Measurements from ENCODE around the gene PRSS56.
A peak's percentile ranks its signal among the peaks of the same experiment; 100 is the strongest.
"Not testable (repeated sequence)": the region's sequence is repeated elsewhere in the genome, so short reads cannot be mapped to it uniquely, and the experiment has no call there.

The PRSS56 gene

DNA sequence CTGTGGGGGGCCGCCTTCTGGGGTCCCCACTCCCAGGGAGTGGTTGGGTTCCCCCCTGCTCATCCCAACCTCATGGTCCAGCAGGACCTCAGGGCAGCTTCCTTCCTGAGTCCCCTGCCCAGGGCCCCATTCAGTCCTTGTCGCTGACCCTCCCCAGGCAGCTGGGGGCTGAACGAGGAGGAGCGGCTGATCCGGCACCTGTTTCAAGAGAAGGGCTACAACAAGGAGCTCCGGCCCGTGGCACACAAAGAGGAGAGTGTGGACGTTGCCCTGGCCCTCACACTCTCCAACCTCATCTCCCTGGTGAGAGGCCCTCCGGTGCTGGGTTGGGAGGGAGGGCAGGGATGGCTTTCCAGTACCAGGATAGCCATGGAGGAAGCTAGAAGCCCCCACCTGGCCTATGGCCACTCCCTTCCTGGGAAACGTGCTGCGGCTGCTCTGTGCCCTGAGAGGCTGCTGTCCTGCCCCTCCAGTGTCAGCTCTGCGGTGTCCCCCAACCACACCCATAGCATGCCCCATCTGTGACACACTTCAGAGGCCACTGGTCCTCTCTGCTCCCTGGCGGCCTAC lies 6.3 kb downstream of the PRSS56 start:
- no peak for DNase-seq

DNA sequence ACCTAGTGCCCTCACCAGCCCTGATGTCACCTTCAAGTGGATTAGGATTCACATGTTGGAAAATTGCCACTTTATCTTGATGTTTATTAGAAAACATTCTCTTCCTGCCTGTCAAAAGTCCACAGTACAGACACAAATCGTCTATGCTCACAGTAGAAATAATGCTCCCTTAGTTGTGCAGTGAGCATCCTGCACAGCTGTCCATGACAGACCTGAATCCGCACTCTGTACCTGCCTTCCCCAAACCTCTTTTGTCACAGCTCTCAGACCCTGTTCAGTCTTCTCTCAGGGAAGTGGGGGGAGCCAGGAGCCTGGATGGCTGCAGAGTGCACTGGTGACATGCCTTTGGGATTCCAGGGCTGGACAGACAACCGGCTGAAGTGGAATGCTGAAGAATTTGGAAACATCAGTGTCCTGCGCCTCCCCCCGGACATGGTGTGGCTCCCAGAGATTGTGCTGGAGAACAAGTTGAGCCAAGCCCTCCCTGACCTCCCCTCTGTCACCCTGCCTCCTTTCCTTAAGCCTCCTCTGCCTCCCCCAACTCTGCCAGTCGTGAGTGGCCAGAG lies 7.8 kb downstream of the PRSS56 start:
- DNase-seq = no peak

DNA sequence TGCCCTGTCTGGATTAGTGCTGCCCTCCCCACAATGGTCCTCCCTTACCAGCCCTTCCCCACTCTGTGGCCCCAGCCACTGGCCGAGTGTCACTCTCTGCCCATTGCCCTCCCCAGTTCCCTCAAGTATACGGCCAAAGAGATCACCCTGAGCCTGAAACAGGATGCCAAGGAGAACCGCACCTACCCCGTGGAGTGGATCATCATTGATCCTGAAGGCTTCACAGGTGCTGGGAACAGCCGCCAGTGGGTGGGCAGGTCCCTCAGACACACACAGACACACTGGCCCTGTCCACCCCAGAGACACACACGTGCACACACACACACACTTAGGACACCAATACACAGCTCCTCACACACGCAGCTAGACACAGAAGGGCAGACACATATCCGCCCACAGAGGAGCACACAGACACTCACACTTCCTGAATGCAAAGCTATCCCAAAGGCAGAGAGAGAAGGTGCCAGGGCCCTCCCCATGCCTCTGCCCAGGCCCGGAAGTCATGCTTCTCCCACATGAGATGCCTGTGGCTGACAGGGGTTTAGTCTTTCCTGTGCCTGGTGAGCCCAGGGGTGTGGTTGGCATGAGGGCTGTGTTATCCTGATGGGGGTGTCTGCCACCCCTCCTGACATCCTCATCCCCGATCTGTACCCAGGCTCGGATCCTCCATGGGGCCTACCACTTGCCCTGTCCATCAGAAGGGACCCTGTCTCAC lies 8.7 kb downstream of the PRSS56 start:
- DNase-seq = no peak

- no peak for DNase-seq
Observed at GRCh38 chr2:232529806-232530547, 9.8 kb downstream of the PRSS56 start.

- DNase-seq = no peak
Observed at GRCh38 chr2:232530626-232531260, 10.6 kb downstream of the PRSS56 start.

- DNase-seq = peak; percentile 52
Observed at GRCh38 chr2:232532419-232532818, 12.2 kb downstream of the PRSS56 start.

DNA sequence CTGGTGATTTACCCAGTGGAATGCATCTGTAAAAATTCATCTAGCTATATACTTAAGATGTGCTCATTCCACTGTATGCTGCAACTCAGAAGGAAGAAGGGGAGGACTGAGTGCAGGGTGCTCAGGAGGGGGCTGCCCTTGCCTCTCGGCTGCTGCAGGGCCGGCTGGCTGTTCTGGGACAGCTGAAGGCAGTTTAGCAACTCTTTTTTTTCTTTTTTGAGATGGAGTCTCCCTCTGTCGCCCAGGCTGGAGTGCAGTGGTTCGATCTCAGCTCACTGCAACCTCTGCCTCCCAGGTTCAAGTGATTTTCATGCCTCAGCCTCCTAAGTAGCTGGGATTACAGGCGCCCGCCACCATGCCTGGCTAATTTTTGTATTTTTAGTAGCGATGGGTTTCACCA lies 12.6 kb downstream of the PRSS56 start:
- DNase-seq = not testable (repeated sequence)

- no peak for DNase-seq
Observed at GRCh38 chr2:232533944-232534710, 13.9 kb downstream of the PRSS56 start.

- DNase-seq = no peak
Observed at GRCh38 chr2:232534940-232535651, 14.9 kb downstream of the PRSS56 start.

DNA sequence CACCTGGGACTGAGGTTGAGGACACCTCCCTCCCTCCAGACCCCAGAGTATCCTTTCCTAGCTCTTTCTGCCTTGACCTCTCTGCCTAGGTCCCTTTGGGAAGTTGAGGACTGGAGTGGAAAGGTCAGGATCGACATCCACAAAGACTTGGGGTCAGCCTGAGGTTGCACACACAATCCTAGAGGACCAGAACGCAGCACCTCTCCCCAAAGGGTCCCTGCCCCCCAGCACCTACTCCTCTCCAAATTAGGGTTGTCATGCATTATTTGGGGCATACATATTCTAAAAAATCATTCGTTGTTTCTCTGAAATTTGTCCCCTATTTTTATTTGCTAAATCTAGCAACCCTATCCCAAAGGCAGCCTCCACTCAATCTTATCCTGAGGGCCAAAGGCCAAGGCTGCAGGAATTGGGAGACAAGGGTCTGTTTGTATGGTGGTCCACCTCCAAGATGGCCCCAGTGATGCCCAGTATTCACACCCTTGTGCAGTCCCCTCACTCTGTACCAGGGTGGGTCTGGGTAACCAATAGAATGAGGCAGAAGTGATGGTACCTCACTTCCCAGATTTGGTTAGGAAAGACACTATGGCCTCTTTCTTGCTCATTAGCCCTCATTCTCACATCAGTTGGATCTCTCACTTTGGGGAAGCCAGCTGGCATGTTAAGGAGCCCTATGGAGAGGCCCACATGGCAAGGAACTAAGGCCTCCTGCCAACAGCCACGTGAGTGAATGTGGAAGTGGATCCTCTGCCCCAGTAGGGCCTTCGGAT lies 15.8 kb downstream of the PRSS56 start:
- no peak for DNase-seq

GRCh38 chr2:232537079-232537478 lies 16.9 kb downstream of the PRSS56 start:
- DNase-seq = no peak

DNA sequence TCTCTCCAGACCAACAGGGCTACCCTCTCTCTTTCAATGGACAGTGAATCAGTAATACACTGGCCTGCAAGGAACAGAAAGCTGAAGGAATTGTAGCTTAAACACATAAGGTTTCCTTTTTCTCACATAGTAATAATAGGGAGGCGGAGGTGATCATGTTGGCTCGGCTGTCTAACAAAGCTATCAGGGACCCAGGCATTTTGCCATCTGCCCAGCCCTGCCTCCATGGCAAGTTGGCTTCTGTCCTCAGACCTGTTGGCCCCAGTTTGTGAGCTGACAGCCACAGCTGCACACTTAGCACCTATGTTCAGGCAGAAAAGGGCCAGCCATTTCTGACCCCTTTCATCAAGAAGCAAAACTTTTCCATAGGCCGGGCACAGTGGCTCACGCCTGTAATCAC lies 17.3 kb downstream of the PRSS56 start:
- no peak for DNase-seq

DNA sequence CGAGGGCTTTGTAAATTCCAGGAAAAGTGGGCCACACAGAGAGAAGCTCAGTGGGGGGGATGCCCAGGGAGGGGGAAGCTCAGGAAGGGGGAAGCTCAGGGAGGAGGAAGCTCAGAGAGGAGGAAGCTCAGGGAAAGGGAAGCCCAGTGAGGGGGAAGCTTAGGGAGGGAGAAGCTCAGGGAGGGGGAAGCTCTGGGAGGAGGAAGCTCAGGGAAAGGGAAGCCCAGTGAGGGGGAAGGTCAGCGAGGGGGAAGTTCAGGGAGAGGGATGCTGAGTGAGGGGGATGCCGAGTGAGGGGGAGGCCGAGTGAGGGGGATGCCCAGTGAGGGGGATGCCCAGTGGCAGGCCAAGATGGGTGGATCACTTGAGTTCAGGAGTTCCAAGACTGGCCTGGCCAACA lies 18.5 kb downstream of the PRSS56 start:
- no peak for DNase-seq

GRCh38 chr2:232539298-232540231 lies 19.4 kb downstream of the PRSS56 start, which contains the start of gene CHRNG:
Gene CHRNG (plus strand): TSS chr2:232539692. CDS start chr2:232539748, 56 bp downstream.
- DNase-seq = no peak

DNA sequence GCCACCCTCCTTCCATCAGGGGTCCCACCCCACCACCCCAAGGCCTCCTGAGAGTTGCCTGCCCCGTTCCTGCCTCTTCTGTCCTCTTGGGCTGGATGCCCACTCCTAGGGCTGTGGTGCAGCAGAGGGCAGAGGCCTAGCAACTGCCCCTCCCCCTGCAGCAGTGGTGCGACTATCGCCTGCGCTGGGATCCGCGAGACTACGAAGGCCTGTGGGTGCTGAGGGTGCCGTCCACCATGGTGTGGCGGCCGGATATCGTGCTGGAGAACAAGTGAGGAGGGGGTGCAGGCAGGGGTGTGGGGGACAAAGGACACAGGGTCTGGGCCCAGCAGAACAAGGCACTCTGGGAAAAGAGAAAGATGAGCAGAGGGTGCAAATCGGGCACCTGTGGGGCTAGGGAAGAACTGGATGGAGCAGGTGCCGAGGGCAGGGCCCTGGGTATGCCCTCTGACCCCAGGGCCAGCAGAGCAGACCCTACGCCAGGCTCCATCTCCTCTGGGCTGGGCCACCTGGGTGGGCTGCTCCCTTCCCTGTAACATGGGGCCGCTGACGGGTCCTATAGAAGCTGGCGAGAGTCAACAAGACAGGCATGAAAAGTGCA lies 20.4 kb downstream of the PRSS56 start:
- no peak for DNase-seq

DNA sequence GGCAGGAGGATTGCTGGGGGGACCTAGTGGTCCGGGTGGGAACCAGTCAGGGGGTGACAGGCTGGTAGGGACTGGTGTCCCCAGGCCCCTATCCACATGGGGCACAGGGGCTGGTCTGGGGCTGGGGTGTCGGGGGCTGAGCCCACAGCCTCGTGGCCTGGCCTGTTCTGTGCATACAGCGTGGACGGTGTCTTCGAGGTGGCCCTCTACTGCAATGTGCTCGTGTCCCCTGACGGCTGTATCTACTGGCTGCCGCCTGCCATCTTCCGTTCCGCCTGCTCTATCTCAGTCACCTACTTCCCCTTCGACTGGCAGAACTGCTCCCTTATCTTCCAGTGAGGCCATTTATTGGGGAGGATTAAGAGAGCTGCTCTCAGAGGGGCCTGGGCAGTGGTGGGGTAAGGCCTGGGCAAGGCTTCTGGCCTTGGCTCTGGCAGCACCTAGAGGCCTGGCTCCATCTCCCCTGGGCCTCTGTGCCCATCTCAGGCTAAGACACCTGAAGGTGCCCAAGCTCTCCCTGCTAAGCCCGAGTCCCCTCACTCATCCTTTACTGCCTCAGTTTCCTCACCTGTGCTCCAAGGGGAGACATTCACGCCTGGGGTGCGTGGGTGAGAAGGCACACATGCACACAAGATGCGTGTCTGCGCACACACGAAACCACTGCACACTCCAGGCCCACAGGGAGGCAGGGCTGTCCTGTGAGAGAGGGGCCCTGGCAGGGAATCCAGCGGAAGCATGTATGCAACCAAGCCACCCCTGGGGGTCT lies 21.2 kb downstream of the PRSS56 start:
- DNase-seq = no peak

DNA sequence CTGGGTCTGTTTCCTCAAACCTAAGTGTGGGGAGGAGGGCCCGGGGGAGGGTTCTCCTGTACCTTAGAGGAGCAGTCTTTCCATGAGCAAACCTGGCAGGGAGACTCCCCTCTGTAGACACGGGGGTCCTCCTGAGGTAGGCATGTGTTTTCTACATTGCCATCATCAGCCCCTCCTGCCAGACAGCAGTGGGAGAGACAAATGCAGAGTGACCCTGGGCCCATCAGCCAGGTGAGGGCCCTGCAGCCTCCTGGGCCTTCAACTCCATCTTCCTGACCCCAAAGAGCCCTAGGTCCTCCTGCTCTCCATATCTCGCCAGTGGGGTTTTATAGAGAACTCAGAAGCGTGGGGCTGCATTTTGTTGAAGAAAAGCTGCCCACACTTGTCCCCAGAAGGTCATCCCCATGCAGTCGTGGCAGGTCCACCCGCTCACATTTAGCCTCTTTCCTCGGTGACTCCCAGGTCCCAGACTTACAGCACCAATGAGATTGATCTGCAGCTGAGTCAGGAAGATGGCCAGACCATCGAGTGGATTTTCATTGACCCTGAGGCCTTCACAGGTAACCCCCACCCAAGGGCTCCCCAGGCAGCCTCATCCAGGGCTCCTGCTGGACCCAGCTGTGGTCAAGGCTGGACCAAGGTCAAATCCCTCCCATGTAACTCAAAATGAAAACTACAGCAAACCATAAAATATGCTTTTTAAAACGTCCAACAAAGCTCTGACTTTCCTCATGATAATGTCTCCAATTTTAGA lies 21.9 kb downstream of the PRSS56 start:
- no peak for DNase-seq
